Left ventricle myocardium inferior (tissue), 1 donor: ENCODE results near the gene PMVK. TPM values are rescaled to one million over a fixed set of nuclear protein-coding genes. Genes with fewer than 3 reads are reported as not detected.
"Not testable (repeated sequence)": the region's sequence is repeated elsewhere in the genome, so short reads cannot be mapped to it uniquely, and the experiment has no call there.

Experiments
- DNase-seq: peaks from one replicate; pipeline ENCODE4 v3.0.0-alpha.2; 2020
- H3K27ac ChIP-seq: fragments of 200-600 bp; replicated peaks from 2 replicates; pipeline ENCODE4 v1.8.0; 2021
- H3K27me3 ChIP-seq: fragments of 200-600 bp; 2 replicates; pipeline ENCODE4 v1.8.0; 2021; ENCODE audit warnings: low read depth
- H3K36me3 ChIP-seq: fragments of 200-600 bp; 2 replicates; pipeline ENCODE4 v1.8.0; 2021
- H3K4me1 ChIP-seq: fragments of 200-600 bp; 2 replicates; pipeline ENCODE4 v1.8.0; 2021
- H3K4me3 ChIP-seq: fragments of 200-600 bp; 2 replicates; pipeline ENCODE4 v1.8.0; 2021; ENCODE audit warnings: mild to moderate bottlenecking, moderate library complexity
- H3K9me3 ChIP-seq: fragments of 200-600 bp; replicated peaks from 2 replicates; pipeline ENCODE4 v1.8.0; 2021
- intact Hi-C: fragments of 100-400 bp; cut with micrococcal nuclease; formaldehyde crosslinking; loops from one replicate; pipeline ENCODE4 v1.11.0; 2022
- long read RNA-seq: library from polyadenylated mRNA; unstranded; transcript quantifications from one replicate; pipeline ENCODE4 v2.0.0, GENCODE V29; 2021
- total RNA-seq: library from RNA; stranded (reverse); fragmentation: NEBNext Ultra II Directional; extraction: Animal tissue kit (Norgen Biotek cat#: 25700); gene quantifications from one replicate; pipeline ENCODE4 v1.2.1, GENCODE V29; 2021
- TF ChIP-seq, protein P1 (sequence below): fragments of 200-600 bp; IDR thresholded peaks from 2 replicates; pipeline ENCODE4 v1.8.0; 2021; ENCODE audit warnings: antibody characterized with exemption, mild to moderate bottlenecking, borderline replicate concordance
- donor health status: DM: no; HTN: yes; CAD: no; lungs with severe emphysema.

Gene PMVK
- 46.5 TPM for total RNA-seq
- long read RNA-seq, transcript PMVK-201 (5 exons, 1,280 nt), result major isoform, 92 of 99 reads
- long read RNA-seq, partial matches to known transcripts, result 6 of 99 reads
- long read RNA-seq, other reads (novel, unspliced or antisense), result 1 of 99 reads

DNA sequence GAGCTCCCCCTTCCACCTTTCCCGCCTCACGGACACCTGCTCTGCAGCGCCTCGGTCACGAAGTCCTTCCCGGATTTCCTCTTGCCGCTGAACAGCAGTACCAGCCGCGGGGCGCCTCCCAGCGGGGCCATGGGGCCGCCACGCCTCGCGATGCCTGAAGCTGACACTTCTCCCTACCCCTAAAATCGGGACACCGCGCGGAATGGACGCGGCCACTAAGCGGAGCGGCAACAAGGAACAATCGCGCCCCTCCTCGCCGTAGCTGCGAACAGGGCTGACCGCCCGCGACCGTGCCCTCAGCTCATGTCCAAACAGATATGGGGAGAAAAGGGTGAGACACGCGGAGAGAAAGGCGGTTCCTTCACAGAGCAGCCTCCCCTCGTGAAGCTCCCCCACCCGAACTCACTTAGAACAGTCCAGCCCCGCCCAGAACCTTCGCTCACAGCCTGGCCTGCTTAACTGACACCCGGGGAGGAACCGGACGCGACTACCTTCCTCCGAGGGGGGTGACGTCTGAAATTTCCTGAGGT, at the start of gene PMVK:
Gene PMVK (minus strand): TSS at position 165 of the 530 bp plus-strand sequence. CDS start 34 bp downstream, at position 131.
- peak; percentile 95 for DNase-seq
- Histone ChIP-seq H3K27me3 (no peaks in the 10 kb centered on the region), H3K36me3 (no peaks in the 10 kb centered on the region), H3K4me3 (peak within 1 kb of the TSS; percentile 75), H3K9me3 (no peaks in the 10 kb centered on the region), H3K27ac (peak within 1 kb of the TSS; percentile 97), H3K4me1 (peaks cover 55% of the 10 kb centered on the region)
- intact Hi-C loops, result no loop called here
- TF ChIP-seq, protein P1, sequence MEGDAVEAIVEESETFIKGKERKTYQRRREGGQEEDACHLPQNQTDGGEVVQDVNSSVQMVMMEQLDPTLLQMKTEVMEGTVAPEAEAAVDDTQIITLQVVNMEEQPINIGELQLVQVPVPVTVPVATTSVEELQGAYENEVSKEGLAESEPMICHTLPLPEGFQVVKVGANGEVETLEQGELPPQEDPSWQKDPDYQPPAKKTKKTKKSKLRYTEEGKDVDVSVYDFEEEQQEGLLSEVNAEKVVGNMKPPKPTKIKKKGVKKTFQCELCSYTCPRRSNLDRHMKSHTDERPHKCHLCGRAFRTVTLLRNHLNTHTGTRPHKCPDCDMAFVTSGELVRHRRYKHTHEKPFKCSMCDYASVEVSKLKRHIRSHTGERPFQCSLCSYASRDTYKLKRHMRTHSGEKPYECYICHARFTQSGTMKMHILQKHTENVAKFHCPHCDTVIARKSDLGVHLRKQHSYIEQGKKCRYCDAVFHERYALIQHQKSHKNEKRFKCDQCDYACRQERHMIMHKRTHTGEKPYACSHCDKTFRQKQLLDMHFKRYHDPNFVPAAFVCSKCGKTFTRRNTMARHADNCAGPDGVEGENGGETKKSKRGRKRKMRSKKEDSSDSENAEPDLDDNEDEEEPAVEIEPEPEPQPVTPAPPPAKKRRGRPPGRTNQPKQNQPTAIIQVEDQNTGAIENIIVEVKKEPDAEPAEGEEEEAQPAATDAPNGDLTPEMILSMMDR, result peak; percentile 43

GRCh38 chr1:154983776-154984466, 47.4 kb upstream of the PMVK start:
- Histone ChIP-seq H3K9me3 (no peaks in the 10 kb centered on the region), H3K4me1 (peaks cover 28% of the 10 kb centered on the region), H3K36me3 (peaks cover 24% of the 10 kb centered on the region), H3K27me3 (no peaks in the 10 kb centered on the region), H3K4me3 (peak overlapping the region; percentile 86), H3K27ac (peak overlapping the region; percentile 83)
- TF ChIP-seq, protein P1, result no peak
- intact Hi-C loops, result no loop called here
- DNase-seq, result no peak

- H3K4me1 ChIP-seq, result peaks cover 24% of the 10 kb centered on the region
- TF ChIP-seq, protein P1, result no peak
- H3K36me3 ChIP-seq, result peaks cover 20% of the 10 kb centered on the region
- H3K27ac ChIP-seq, result peak within 1 kb of the TSS; percentile 83
- peak; percentile 93 for DNase-seq
- H3K9me3 ChIP-seq, result no peaks in the 10 kb centered on the region
- no peaks in the 10 kb centered on the region for H3K27me3 ChIP-seq
- H3K4me3 ChIP-seq, result peak within 1 kb of the TSS; percentile 86
- intact Hi-C loops, result no loop called here
These were observed 46.6 kb upstream of the PMVK start, which contains the start of gene FLAD1 for GRCh38 chr1:154982897-154983648. Gene FLAD1 (plus strand): TSS chr1:154983344. CDS start chr1:154983695, 351 bp downstream.

DNA sequence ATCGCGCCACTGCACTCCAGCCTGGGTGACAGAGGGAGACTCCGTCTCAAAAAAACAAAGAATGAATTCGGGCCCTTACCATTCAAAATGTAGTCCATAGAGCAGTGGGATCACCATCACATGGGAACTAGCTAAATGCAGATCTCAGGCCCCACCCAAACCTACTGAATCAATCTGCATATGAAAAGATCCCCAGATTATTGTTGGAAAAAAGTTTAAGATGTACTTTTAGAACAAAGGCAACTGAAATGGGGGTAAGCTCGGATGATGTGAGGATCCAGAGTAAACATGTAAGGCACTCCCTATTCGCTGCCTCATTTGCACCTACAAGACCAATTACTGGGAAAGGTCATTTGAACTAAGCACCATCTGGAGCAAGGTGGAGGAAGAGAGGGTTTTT, 45.8 kb upstream of the PMVK start:
- Histone ChIP-seq H3K4me3 (peak overlapping the region; percentile 86), H3K9me3 (no peaks in the 10 kb centered on the region), H3K27me3 (no peaks in the 10 kb centered on the region), H3K36me3 (peaks cover 15% of the 10 kb centered on the region), H3K27ac (peak overlapping the region; percentile 83), H3K4me1 (peaks cover 24% of the 10 kb centered on the region)
- TF ChIP-seq, protein P1, result no peak
- intact Hi-C loops, result no loop called here
- no peak for DNase-seq

GRCh38 chr1:154978360-154978759, 41.8 kb upstream of the PMVK start:
- Histone ChIP-seq H3K9me3 (no peaks in the 10 kb centered on the region), H3K4me1 (peaks cover 33% of the 10 kb centered on the region), H3K4me3 (no peak overlapping the region), H3K27me3 (no peaks in the 10 kb centered on the region), H3K27ac (no peak overlapping the region), H3K36me3 (peaks cover 10% of the 10 kb centered on the region)
- DNase-seq, result no peak
- TF ChIP-seq, protein P1, result no peak
- intact Hi-C loops, result no loop called here

DNA sequence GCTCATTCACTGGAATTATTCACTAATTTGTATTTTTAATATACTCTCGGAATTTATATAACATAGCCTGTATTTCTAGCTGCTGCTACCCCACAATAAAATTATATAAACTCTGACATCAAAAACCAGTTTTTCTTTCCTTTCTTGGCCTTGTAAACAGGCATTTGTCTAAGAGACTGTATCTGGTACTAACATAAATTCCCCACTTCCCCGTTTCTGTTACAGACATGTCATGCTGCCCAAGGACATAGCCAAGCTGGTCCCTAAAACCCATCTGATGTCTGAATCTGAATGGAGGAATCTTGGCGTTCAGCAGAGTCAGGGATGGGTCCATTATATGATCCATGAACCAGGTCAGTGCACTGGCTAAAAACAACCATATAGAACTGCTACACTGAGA, 41.2 kb upstream of the PMVK start:
- Histone ChIP-seq H3K4me1 (peaks cover 35% of the 10 kb centered on the region), H3K36me3 (peaks cover 10% of the 10 kb centered on the region)
- H3K27ac ChIP-seq, DNase-seq, intact Hi-C loops, H3K27me3 ChIP-seq, H3K4me3 ChIP-seq, H3K9me3 ChIP-seq: not testable (repeated sequence)
